GM12878 (cell line): ENCODE results near the gene BTF3L4.

ENCODE experiments used
- HDAC2 ChIP-seq: fragments of 200-600 bp; sonication (generic); IDR thresholded peaks from 2 replicates; pipeline ENCODE4 v1.6.1; 2017
- POLR2A ChIP-seq: IDR thresholded peaks from 2 replicates; pipeline ENCODE4 v1.6.1; 2011; ENCODE audit warnings: low read depth, mild to moderate bottlenecking, low read length
- TAF1 ChIP-seq: IDR thresholded peaks from 2 replicates; pipeline ENCODE4 v1.6.1; 2011; ENCODE audit warnings: mild to moderate bottlenecking, low read depth, low read length, borderline replicate concordance
- TCF7 ChIP-seq: IDR thresholded peaks from 2 replicates; pipeline ENCODE4 v1.6.1; 2014; ENCODE audit warnings: antibody characterized with exemption, borderline replicate concordance
- ZNF274 ChIP-seq: IDR thresholded peaks from one replicate; pipeline ENCODE4 v1.8.0; 2011; ENCODE audit not compliant: insufficient read length, insufficient read depth
- TF ChIP-seq, protein P1 (sequence below): IDR thresholded peaks from 2 replicates; pipeline ENCODE4 v1.6.1; 2012; ENCODE audit warnings: mild to moderate bottlenecking, low read depth, low read length
- TF ChIP-seq, protein P2 (sequence below), 3 experiments: IDR thresholded peaks in 2 of 3; conservative IDR thresholded peaks in 1 of 3; 2 replicates each; pipeline ENCODE4 v1.5.1; 2011; ENCODE audit warnings: low read depth in 3 of 3, low read length in 3 of 3, mild to moderate bottlenecking in 3 of 3, control low read depth in 2 of 3, moderate library complexity in 2 of 3, inconsistent platforms in 1 of 3, mixed read lengths in 1 of 3; ENCODE audit not compliant: control insufficient read depth in 2 of 3, insufficient read depth in 1 of 3; ENCODE audit errors: extremely low read depth in 1 of 3

DNA sequence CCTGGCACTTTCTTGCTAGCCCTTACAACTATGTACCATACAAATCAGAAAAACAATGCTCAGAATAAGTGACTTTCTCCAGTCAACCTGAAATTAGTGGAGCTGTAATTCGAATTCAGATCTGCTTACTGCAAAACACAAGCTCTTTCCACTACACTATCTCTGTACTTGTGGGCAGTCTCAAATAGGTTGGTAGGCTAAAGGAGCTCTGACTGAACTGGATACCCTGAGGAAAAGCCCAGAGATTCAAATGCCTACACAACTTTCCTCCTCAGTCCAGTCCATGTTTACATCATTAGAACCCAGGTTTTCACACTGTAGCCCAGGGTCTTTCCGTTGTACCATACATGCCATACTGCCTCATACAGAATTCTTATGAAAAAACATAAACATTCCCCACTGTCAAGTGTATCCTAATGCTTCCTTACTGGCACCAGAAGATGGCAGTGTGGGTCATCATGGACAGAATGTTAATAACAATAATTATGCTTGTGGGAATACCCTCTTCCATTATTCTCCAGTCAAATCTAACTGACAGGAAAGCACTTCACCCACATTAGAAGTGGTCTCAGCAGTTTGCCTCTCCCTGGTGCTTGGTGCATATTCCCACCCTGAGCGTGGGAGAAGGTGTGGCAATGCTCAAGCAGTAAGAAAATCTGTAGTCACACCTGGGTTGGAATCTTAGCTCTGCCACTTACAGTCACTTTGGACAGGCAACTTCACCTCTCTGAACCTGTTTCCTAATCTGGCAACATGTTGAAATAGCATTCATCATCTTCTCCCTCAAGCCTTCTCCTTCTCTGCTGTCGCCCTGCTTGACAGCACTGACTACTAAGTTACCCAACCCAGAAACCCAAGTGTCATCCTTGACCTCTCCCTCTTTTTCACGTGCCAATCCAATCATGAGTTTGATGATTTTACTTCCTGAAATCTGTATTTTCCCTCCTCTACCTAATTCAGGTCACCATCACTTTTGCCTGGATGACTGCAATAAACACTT is 71.4 kb downstream of the BTF3L4 start:
- no peak for TF ChIP-seq POLR2A
- TF ChIP-seq, protein P1, sequence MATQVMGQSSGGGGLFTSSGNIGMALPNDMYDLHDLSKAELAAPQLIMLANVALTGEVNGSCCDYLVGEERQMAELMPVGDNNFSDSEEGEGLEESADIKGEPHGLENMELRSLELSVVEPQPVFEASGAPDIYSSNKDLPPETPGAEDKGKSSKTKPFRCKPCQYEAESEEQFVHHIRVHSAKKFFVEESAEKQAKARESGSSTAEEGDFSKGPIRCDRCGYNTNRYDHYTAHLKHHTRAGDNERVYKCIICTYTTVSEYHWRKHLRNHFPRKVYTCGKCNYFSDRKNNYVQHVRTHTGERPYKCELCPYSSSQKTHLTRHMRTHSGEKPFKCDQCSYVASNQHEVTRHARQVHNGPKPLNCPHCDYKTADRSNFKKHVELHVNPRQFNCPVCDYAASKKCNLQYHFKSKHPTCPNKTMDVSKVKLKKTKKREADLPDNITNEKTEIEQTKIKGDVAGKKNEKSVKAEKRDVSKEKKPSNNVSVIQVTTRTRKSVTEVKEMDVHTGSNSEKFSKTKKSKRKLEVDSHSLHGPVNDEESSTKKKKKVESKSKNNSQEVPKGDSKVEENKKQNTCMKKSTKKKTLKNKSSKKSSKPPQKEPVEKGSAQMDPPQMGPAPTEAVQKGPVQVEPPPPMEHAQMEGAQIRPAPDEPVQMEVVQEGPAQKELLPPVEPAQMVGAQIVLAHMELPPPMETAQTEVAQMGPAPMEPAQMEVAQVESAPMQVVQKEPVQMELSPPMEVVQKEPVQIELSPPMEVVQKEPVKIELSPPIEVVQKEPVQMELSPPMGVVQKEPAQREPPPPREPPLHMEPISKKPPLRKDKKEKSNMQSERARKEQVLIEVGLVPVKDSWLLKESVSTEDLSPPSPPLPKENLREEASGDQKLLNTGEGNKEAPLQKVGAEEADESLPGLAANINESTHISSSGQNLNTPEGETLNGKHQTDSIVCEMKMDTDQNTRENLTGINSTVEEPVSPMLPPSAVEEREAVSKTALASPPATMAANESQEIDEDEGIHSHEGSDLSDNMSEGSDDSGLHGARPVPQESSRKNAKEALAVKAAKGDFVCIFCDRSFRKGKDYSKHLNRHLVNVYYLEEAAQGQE = no peak
- no peak for TF ChIP-seq TCF7
- TF ChIP-seq, protein P2, sequence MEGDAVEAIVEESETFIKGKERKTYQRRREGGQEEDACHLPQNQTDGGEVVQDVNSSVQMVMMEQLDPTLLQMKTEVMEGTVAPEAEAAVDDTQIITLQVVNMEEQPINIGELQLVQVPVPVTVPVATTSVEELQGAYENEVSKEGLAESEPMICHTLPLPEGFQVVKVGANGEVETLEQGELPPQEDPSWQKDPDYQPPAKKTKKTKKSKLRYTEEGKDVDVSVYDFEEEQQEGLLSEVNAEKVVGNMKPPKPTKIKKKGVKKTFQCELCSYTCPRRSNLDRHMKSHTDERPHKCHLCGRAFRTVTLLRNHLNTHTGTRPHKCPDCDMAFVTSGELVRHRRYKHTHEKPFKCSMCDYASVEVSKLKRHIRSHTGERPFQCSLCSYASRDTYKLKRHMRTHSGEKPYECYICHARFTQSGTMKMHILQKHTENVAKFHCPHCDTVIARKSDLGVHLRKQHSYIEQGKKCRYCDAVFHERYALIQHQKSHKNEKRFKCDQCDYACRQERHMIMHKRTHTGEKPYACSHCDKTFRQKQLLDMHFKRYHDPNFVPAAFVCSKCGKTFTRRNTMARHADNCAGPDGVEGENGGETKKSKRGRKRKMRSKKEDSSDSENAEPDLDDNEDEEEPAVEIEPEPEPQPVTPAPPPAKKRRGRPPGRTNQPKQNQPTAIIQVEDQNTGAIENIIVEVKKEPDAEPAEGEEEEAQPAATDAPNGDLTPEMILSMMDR (IDR thresholded peaks at IDR 0.05 in 2 of 3, conservative IDR thresholded peaks at IDR 0.05 in 1 of 3; ENCODE audit: control insufficient read depth in 2 of 3, extremely low read depth in 1 of 3, insufficient read depth in 1 of 3, low read depth in 3 of 3, low read length in 3 of 3) = peak; percentile 59 to 74 (median 66); a peak in 5 of 6 replicates
- TF ChIP-seq ZNF274 = no peak
- no peak for TF ChIP-seq HDAC2
- TF ChIP-seq TAF1 = no peak
